ENCODE measurements around the gene STARD5.

The STARD5 gene

DNA sequence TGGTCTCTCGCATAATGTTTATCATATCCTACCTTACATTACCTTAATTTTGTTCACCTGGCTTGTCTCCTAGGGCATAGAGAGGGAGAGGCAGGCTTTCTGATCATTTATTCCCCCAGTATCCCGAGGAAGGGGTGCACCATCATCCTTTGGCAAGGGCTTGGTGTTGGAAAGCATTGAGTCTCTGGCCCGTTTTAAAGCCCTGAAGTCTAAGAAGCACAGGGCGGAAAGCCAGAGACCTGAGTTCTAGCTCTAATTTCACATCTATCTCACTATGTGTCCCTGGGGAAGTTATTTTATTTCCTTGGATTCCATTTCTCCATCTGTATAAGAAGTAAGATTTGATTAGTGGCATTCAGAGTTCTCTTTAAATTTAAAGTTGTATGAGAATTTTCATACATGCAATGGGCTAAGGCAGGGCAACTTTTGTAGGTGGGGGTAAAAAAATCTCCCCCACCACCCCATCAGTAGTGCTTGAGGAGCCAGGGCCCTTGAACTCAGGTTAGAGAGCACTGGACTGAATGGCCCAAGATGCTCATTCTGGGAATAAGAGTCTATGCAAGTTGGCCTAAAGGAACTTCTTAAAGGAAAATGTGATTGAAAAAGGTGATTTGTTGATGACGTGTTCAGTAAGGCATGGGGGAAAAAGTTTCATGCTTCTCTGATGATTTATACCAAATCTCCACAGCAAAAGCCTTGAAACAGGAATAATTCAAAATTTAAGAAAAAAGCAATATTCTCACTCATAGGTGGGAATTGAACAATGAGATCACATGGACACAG, 40.0 kb upstream of the STARD5 start:
- Histone ChIP-seq H3K4me1 (ENCODE audit: control insufficient read depth, low read length) (no peaks in the 10 kb centered on the region), H3F3A (ENCODE audit: control insufficient read depth, insufficient read depth) (no peaks in the 10 kb centered on the region), H3K4me3 (ENCODE audit: low read length) (no peak overlapping the region), H4K20me1 (ENCODE audit: control insufficient read depth, insufficient read depth, low read depth, low read length) (no peaks in the 10 kb centered on the region), H3K36me3 (ENCODE audit: control insufficient read depth, low read length) (no peaks in the 10 kb centered on the region), H3K4me2 (ENCODE audit: low read length) (no peak overlapping the region), H3K9me3 (ENCODE audit: control insufficient read depth, insufficient read depth, low read length) (no peaks in the 10 kb centered on the region), H3K79me2 (ENCODE audit: control insufficient read depth, low read length) (no peaks in the 10 kb centered on the region), H3K27ac (ENCODE audit: low read depth, low read length) (no peak overlapping the region), H3K9me2 (replicated peaks; ENCODE audit: control insufficient read depth, low read length) (no peaks in the 10 kb centered on the region), H3K27me3 (ENCODE audit: control insufficient read depth, low read length) (peaks cover 8% of the 10 kb centered on the region)
- TF ChIP-seq, protein P1, sequence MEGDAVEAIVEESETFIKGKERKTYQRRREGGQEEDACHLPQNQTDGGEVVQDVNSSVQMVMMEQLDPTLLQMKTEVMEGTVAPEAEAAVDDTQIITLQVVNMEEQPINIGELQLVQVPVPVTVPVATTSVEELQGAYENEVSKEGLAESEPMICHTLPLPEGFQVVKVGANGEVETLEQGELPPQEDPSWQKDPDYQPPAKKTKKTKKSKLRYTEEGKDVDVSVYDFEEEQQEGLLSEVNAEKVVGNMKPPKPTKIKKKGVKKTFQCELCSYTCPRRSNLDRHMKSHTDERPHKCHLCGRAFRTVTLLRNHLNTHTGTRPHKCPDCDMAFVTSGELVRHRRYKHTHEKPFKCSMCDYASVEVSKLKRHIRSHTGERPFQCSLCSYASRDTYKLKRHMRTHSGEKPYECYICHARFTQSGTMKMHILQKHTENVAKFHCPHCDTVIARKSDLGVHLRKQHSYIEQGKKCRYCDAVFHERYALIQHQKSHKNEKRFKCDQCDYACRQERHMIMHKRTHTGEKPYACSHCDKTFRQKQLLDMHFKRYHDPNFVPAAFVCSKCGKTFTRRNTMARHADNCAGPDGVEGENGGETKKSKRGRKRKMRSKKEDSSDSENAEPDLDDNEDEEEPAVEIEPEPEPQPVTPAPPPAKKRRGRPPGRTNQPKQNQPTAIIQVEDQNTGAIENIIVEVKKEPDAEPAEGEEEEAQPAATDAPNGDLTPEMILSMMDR (IDR thresholded peaks at IDR 0.05; ENCODE audit: low read depth, low read length, poor library complexity, severe bottlenecking): no peak
- TF ChIP-seq EZH2phosphoT487 (IDR thresholded peaks at IDR 0.05; ENCODE audit: borderline replicate concordance, low read length): no peak

DNA sequence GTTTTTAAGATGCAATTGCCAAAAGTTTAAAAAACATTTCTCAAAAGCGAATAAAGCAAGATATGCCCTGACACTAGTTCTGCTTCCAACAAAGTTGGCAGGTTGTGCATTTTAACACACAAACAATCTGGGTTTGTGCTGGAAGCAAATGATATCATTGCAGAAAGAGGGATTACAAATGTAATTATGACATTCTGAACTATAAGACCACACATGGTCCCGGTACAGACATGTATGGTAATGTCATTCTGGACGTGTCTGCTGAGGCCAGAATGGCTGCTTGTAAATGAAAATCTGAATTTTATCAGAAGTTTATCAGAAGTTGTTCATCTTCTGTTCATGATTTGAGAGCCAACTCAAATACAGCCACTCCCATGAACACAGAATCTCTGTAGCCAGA, 39.3 kb upstream of the STARD5 start:
- Histone ChIP-seq H3K79me2 (ENCODE audit: control insufficient read depth, low read length) (no peaks in the 10 kb centered on the region), H3K27me3 (ENCODE audit: control insufficient read depth, low read length) (0 out of 2 replicates have a peak, but pooled peaks cover 4% of the 10 kb centered on the region), H3K4me3 (ENCODE audit: low read length) (no peak overlapping the region), H3K27ac (ENCODE audit: low read depth, low read length) (no peak overlapping the region), H3K9me3 (ENCODE audit: control insufficient read depth, insufficient read depth, low read length) (no peaks in the 10 kb centered on the region), H3K4me1 (ENCODE audit: control insufficient read depth, low read length) (no peaks in the 10 kb centered on the region), H3K36me3 (ENCODE audit: control insufficient read depth, low read length) (no peaks in the 10 kb centered on the region), H3F3A (ENCODE audit: control insufficient read depth, insufficient read depth) (no peaks in the 10 kb centered on the region), H3K9me2 (replicated peaks; ENCODE audit: control insufficient read depth, low read length) (no peaks in the 10 kb centered on the region), H3K4me2 (ENCODE audit: low read length) (no peak overlapping the region), H4K20me1 (ENCODE audit: control insufficient read depth, insufficient read depth, low read depth, low read length) (no peaks in the 10 kb centered on the region)
- TF ChIP-seq EZH2phosphoT487 (IDR thresholded peaks at IDR 0.05; ENCODE audit: borderline replicate concordance, low read length): no peak
- TF ChIP-seq, protein P1 (IDR thresholded peaks at IDR 0.05; ENCODE audit: low read depth, low read length, poor library complexity, severe bottlenecking): no peak

DNA sequence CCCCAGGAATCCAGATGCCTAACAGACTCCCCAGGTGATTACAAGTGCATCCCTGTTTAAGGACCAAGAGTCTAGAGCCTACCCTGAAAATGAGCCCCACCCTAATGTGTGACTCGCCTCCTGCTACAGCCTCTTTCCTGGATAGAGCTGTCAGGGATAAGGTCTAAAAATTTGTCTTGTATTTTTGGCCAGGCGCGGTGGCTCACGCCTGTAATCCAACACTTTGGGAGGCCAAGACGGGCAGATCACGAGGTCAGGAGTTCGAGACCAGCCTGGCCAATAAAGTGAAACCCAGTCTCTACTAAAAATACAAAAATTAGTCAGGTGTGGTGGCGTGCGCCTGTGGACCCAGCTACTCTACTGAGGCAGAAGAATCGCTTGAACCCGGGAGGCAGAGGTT, 38.8 kb upstream of the STARD5 start:
- no peak overlapping the region for H3K4me3 ChIP-seq (ENCODE audit: low read length)
- TF ChIP-seq, protein P1 (IDR thresholded peaks at IDR 0.05; ENCODE audit: low read depth, low read length, poor library complexity, severe bottlenecking): no peak
- TF ChIP-seq EZH2phosphoT487 (IDR thresholded peaks at IDR 0.05; ENCODE audit: borderline replicate concordance, low read length): no peak
- H3K4me1 ChIP-seq (ENCODE audit: control insufficient read depth, low read length): no peaks in the 10 kb centered on the region
- H3K27ac ChIP-seq (ENCODE audit: low read depth, low read length): no peak overlapping the region
- H3K36me3 ChIP-seq (ENCODE audit: control insufficient read depth, low read length): no peaks in the 10 kb centered on the region
- no peaks in the 10 kb centered on the region for H3F3A ChIP-seq (ENCODE audit: control insufficient read depth, insufficient read depth)
- no peaks in the 10 kb centered on the region for H4K20me1 ChIP-seq (ENCODE audit: control insufficient read depth, insufficient read depth, low read depth, low read length)
- H3K9me3 ChIP-seq (ENCODE audit: control insufficient read depth, insufficient read depth, low read length): no peaks in the 10 kb centered on the region
- H3K4me2 ChIP-seq (ENCODE audit: low read length): no peak overlapping the region
- no peaks in the 10 kb centered on the region for H3K79me2 ChIP-seq (ENCODE audit: control insufficient read depth, low read length)
- H3K9me2 ChIP-seq (replicated peaks; ENCODE audit: control insufficient read depth, low read length): no peaks in the 10 kb centered on the region
- H3K27me3 ChIP-seq (ENCODE audit: control insufficient read depth, low read length): peaks cover 4% of the 10 kb centered on the region; the same call in 1 of the 2 replicates

Data from DOHH2 (cell line).